Neural cell (in vitro differentiated cells): ENCODE measurements around the gene BANF1. TPM values are rescaled to one million over a fixed set of nuclear protein-coding genes. Genes with fewer than 3 reads are reported as not detected.
A peak's percentile ranks its signal among the peaks of the same experiment; 100 is the strongest.

Experiments
- H2AFZ ChIP-seq: fragments of 200-600, 300-800 bp; sonication (generic), shearing (Covaris generic); 2 replicates; pipeline ENCODE4 v1.6.0; 2014; ENCODE audit warnings: low read depth, mild to moderate bottlenecking, antibody characterized with exemption, low read length, moderate library complexity
- H3F3A ChIP-seq: fragments of 200-600 bp; shearing (Covaris generic); 2 replicates; pipeline ENCODE4 v1.6.1; 2016; ENCODE audit warnings: mild to moderate bottlenecking, moderate library complexity, mixed read lengths, antibody characterized with exemption, low read length; ENCODE audit not compliant: insufficient read depth, poor library complexity, severe bottlenecking
- H3K27ac ChIP-seq: fragments of 200-600, 300-800 bp; sonication (generic), shearing (Covaris generic); 2 replicates; pipeline ENCODE4 v1.5.1; 2014; ENCODE audit warnings: mild to moderate bottlenecking, low read length, moderate library complexity
- H3K27me3 ChIP-seq: fragments of 300-800, 200-600 bp; sonication (generic), shearing (Covaris generic); 2 replicates; pipeline ENCODE4 v1.6.0; 2014; ENCODE audit warnings: mild to moderate bottlenecking, low read depth, low read length, moderate library complexity; ENCODE audit not compliant: insufficient read depth
- H3K36me3 ChIP-seq: fragments of 300-800, 200-600 bp; sonication (generic), shearing (Covaris generic); 2 replicates; pipeline ENCODE4 v1.5.1; 2014; ENCODE audit warnings: mild to moderate bottlenecking, antibody characterized with exemption, low read length, moderate library complexity; ENCODE audit not compliant: insufficient read depth
- H3K4me2 ChIP-seq: fragments of 300-800, 200-600 bp; sonication (generic), shearing (Covaris generic); 2 replicates; pipeline ENCODE4 v1.6.0; 2014; ENCODE audit warnings: mild to moderate bottlenecking, low read length
- H3K4me3 ChIP-seq: fragments of 300-800, 200-600 bp; sonication (generic), shearing (Covaris generic); 2 replicates; pipeline ENCODE4 v1.5.1; 2014; ENCODE audit warnings: mild to moderate bottlenecking, low read length, moderate library complexity
- H3K79me2 ChIP-seq: fragments of 200-600 bp; shearing (Covaris generic); replicated peaks from 2 replicates; pipeline ENCODE4 v1.6.0; 2014; ENCODE audit warnings: mild to moderate bottlenecking, low read length, moderate library complexity; ENCODE audit not compliant: insufficient read depth
- H3K9ac ChIP-seq: fragments of 300-800, 200-600 bp; sonication (generic), shearing (Covaris generic); 2 replicates; pipeline ENCODE4 v1.6.1; 2016; ENCODE audit warnings: mild to moderate bottlenecking, low read length, mixed read lengths
- H3K9me2 ChIP-seq: fragments of 200-600 bp; shearing (Covaris generic); 2 replicates; pipeline ENCODE4 v1.6.1; 2016; ENCODE audit warnings: mild to moderate bottlenecking, low read length, mixed read lengths; ENCODE audit not compliant: insufficient read depth
- H3K9me3 ChIP-seq: fragments of 200-600, 300-800 bp; sonication (generic), shearing (Covaris generic); 2 replicates; pipeline ENCODE4 v1.6.1; 2016; ENCODE audit warnings: mild to moderate bottlenecking, mixed run types, low read length, moderate library complexity, mixed read lengths
- H4K20me1 ChIP-seq: fragments of 200-600 bp; shearing (Covaris generic); 2 replicates; pipeline ENCODE4 v1.6.1; 2016; ENCODE audit warnings: mild to moderate bottlenecking, mixed run types; ENCODE audit not compliant: insufficient read depth
- EP300 ChIP-seq: fragments of 450-650 bp; conservative IDR thresholded peaks from 2 replicates; pipeline ENCODE4 v1.6.1; 2014; ENCODE audit warnings: antibody characterized with exemption, mild to moderate bottlenecking, moderate library complexity; ENCODE audit not compliant: poor library complexity, severe bottlenecking
- EZH2 ChIP-seq: fragments of 200-600, 300-800 bp; shearing (Covaris generic), sonication (generic); IDR thresholded peaks from 2 replicates; pipeline ENCODE4 v1.6.1; 2014; ENCODE audit warnings: antibody characterized with exemption, low read length, borderline replicate concordance, mild to moderate bottlenecking; ENCODE audit not compliant: insufficient read depth, poor library complexity, severe bottlenecking
- MXI1 ChIP-seq: fragments of 450-650 bp; conservative IDR thresholded peaks from 2 replicates; pipeline ENCODE4 v1.6.1; 2014; ENCODE audit warnings: antibody characterized with exemption, mild to moderate bottlenecking; ENCODE audit not compliant: poor library complexity, severe bottlenecking
- POLR2AphosphoS5 ChIP-seq: IDR thresholded peaks from 2 replicates; pipeline ENCODE4 v1.6.1; 2012
- RAD21 ChIP-seq: fragments of 450-650 bp; conservative IDR thresholded peaks from 2 replicates; pipeline ENCODE4 v1.6.1; 2014; ENCODE audit warnings: antibody characterized with exemption, mild to moderate bottlenecking, moderate library complexity
- SMC3 ChIP-seq: fragments of 450-650 bp; conservative IDR thresholded peaks from 2 replicates; pipeline ENCODE4 v1.6.1; 2014; ENCODE audit warnings: antibody characterized with exemption, mild to moderate bottlenecking, moderate library complexity; ENCODE audit not compliant: poor library complexity
- TAF1 ChIP-seq: IDR thresholded peaks from 2 replicates; pipeline ENCODE4 v1.6.1; 2012; ENCODE audit warnings: low read depth
- polyA plus RNA-seq: library from polyadenylated mRNA; depleted of rRNA; stranded (reverse); fragments of >200 nt; gene quantifications from 2 replicates; pipeline ENCODE4 v1.2.3, GENCODE V29; 2014
- TF ChIP-seq, protein P1 (sequence below): fragments of 450-650 bp; IDR thresholded peaks from 2 replicates; pipeline ENCODE4 v1.5.1; 2014; ENCODE audit warnings: antibody characterized with exemption, mild to moderate bottlenecking, moderate library complexity; ENCODE audit not compliant: poor library complexity, severe bottlenecking
- TF ChIP-seq, protein P2 (sequence below): IDR thresholded peaks from 2 replicates; pipeline ENCODE4 v1.6.1; 2012; ENCODE audit warnings: borderline replicate concordance

Gene BANF1
- polyA plus RNA-seq, 1 donor from 2014 or later, result 60.0 TPM

DNA sequence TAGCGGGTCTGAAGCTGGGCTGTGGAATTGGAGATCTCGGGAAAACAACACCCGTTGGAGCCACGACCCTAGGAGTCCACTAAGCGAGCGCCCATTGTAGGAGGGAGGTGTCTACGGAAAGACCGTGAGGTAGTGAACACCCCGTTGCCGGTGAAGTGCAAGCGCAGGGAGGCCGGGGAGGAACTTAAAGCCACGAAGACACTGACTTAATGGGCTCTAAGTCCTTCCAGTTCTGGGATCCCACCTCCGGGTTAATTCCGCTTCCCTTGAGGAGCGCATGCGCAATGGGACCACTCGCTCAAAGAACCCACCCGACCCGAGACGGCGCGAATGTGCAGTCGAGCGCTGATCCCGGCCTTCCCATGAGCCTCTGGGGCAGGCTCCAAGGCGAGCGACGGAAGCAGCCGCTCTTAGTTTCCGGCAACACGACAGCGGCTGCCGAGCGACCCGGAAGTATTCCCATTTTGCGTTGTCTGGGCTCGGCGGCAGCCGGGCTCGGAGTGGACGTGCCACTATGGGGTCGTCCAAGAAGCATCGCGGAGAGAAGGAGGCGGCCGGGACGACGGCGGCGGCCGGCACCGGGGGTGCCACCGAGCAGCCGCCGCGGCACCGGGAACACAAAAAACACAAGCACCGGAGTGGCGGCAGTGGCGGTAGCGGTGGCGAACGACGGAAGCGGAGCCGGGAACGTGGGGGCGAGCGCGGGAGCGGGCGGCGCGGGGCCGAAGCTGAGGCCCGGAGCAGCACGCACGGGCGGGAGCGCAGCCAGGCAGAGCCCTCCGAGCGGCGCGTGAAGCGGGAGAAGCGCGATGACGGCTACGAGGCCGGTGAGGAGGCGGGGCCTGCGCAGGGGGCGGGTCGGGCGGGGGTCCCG lies 40.8 kb upstream of the BANF1 start, which contains the start of gene SART1:
Gene SART1 (plus strand): TSS at position 468 of the 874 bp plus-strand sequence. CDS start 47 bp downstream, at position 515.
- no peaks in the 10 kb centered on the region for H3K9me2 ChIP-seq
- H3F3A ChIP-seq, result no peaks in the 10 kb centered on the region
- TF ChIP-seq POLR2AphosphoS5 (peak; percentile 93), TAF1 (peak; percentile 92), RAD21 (no peak), EP300 (peak; percentile 57), SMC3 (peak; percentile 59), MXI1 (peak; percentile 92), EZH2 (no peak)
- TF ChIP-seq, protein P1, sequence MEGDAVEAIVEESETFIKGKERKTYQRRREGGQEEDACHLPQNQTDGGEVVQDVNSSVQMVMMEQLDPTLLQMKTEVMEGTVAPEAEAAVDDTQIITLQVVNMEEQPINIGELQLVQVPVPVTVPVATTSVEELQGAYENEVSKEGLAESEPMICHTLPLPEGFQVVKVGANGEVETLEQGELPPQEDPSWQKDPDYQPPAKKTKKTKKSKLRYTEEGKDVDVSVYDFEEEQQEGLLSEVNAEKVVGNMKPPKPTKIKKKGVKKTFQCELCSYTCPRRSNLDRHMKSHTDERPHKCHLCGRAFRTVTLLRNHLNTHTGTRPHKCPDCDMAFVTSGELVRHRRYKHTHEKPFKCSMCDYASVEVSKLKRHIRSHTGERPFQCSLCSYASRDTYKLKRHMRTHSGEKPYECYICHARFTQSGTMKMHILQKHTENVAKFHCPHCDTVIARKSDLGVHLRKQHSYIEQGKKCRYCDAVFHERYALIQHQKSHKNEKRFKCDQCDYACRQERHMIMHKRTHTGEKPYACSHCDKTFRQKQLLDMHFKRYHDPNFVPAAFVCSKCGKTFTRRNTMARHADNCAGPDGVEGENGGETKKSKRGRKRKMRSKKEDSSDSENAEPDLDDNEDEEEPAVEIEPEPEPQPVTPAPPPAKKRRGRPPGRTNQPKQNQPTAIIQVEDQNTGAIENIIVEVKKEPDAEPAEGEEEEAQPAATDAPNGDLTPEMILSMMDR, result peak; percentile 23
- TF ChIP-seq, protein P2, sequence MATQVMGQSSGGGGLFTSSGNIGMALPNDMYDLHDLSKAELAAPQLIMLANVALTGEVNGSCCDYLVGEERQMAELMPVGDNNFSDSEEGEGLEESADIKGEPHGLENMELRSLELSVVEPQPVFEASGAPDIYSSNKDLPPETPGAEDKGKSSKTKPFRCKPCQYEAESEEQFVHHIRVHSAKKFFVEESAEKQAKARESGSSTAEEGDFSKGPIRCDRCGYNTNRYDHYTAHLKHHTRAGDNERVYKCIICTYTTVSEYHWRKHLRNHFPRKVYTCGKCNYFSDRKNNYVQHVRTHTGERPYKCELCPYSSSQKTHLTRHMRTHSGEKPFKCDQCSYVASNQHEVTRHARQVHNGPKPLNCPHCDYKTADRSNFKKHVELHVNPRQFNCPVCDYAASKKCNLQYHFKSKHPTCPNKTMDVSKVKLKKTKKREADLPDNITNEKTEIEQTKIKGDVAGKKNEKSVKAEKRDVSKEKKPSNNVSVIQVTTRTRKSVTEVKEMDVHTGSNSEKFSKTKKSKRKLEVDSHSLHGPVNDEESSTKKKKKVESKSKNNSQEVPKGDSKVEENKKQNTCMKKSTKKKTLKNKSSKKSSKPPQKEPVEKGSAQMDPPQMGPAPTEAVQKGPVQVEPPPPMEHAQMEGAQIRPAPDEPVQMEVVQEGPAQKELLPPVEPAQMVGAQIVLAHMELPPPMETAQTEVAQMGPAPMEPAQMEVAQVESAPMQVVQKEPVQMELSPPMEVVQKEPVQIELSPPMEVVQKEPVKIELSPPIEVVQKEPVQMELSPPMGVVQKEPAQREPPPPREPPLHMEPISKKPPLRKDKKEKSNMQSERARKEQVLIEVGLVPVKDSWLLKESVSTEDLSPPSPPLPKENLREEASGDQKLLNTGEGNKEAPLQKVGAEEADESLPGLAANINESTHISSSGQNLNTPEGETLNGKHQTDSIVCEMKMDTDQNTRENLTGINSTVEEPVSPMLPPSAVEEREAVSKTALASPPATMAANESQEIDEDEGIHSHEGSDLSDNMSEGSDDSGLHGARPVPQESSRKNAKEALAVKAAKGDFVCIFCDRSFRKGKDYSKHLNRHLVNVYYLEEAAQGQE, result peak; percentile 86
- H3K79me2 ChIP-seq, result peaks cover 19% of the 10 kb centered on the region
- peak within 1 kb of the TSS; percentile 68 for H3K4me2 ChIP-seq
- H3K9me3 ChIP-seq, result no peaks in the 10 kb centered on the region
- no peaks in the 10 kb centered on the region for H4K20me1 ChIP-seq
- peak within 1 kb of the TSS; percentile 98 for H2AFZ ChIP-seq
- peak within 1 kb of the TSS; percentile 95 for H3K9ac ChIP-seq
- H3K27ac ChIP-seq, result peak within 1 kb of the TSS; percentile 94
- H3K36me3 ChIP-seq, result no peaks in the 10 kb centered on the region
- H3K4me3 ChIP-seq, result peak within 1 kb of the TSS; percentile 97
- H3K27me3 ChIP-seq, result no peaks in the 10 kb centered on the region

DNA sequence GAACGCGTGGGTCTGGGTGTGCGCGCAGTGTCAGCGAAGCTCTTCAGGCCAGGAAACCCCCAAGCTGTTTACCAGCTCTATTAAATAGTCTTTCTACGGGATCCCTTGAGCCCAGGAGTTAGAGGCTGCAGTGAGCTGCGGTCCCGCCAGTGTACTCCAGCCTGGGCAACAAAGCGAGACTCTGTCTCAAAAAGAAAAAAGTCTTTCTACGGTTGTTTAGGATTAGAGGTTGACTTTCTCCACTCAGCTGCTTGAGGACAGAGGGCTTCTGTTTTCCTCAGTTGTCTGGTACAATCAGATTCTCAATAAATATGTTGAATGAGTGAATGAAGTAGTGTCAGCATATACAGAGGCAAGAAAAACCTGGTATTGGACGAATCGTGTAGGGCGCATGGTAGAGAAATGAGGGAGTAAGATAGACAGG lies 40.1 kb upstream of the BANF1 start:
- Histone ChIP-seq H3K4me2 (peak overlapping the region; percentile 59), H3K4me3 (peak overlapping the region; percentile 97), H3K9me3 (no peaks in the 10 kb centered on the region), H3K9ac (peak overlapping the region; percentile 95), H3K9me2 (no peaks in the 10 kb centered on the region), H3F3A (no peaks in the 10 kb centered on the region), H4K20me1 (no peaks in the 10 kb centered on the region), H3K36me3 (no peaks in the 10 kb centered on the region), H2AFZ (no peak overlapping the region), H3K79me2 (peaks cover 19% of the 10 kb centered on the region), H3K27me3 (no peaks in the 10 kb centered on the region), H3K27ac (peak overlapping the region; percentile 94)
- TF ChIP-seq POLR2AphosphoS5, result no peak
- no peak for TF ChIP-seq MXI1
- no peak for TF ChIP-seq RAD21
- no peak for TF ChIP-seq TAF1
- TF ChIP-seq, protein P1, result no peak
- TF ChIP-seq, protein P2, result no peak
- no peak for TF ChIP-seq SMC3
- no peak for TF ChIP-seq EZH2
- TF ChIP-seq EP300, result no peak
